Mucosa of stomach (tissue), 1 donor: ENCODE measurements around the gene TLR8.
A peak's percentile ranks its signal among the peaks of the same experiment; 100 is the strongest.
"Not testable (repeated sequence)": the region's sequence is repeated elsewhere in the genome, so short reads cannot be mapped to it uniquely, and the experiment has no call there.

Experiments used
- H3K27me3 ChIP-seq: one replicate; pipeline ENCODE4 v1.7.0; 2013; ENCODE audit warnings: mild to moderate bottlenecking, low read length; ENCODE audit not compliant: control insufficient read depth, insufficient read depth
- H3K36me3 ChIP-seq: one replicate; pipeline ENCODE4 v1.7.0; 2013; ENCODE audit warnings: low read length; ENCODE audit not compliant: control insufficient read depth, insufficient read depth
- H3K4me1 ChIP-seq: one replicate; pipeline ENCODE4 v1.7.0; 2013; ENCODE audit warnings: mild to moderate bottlenecking, low read length; ENCODE audit not compliant: control insufficient read depth, insufficient read depth
- H3K4me3 ChIP-seq: one replicate; pipeline ENCODE4 v1.7.0; 2013; ENCODE audit warnings: low read length
- H3K9ac ChIP-seq: one replicate; pipeline ENCODE4 v1.7.0; 2013; ENCODE audit warnings: mild to moderate bottlenecking, low read length, moderate library complexity
- H3K9me3 ChIP-seq: one replicate; pipeline ENCODE4 v1.7.0; 2013; ENCODE audit warnings: mild to moderate bottlenecking, low read length, moderate library complexity; ENCODE audit not compliant: control insufficient read depth
- donor health status: Pancreatic carcinoma.

TLR8 gene

GRCh38 chrX:12961196-12961718, 54.8 kb downstream of the TLR8 start:
- Histone ChIP-seq H3K27me3 (no peaks in the 10 kb centered on the region), H3K4me1 (peaks cover 10% of the 10 kb centered on the region), H3K9me3 (no peaks in the 10 kb centered on the region), H3K4me3 (no peak overlapping the region), H3K9ac (no peak overlapping the region), H3K36me3 (no peaks in the 10 kb centered on the region)

GRCh38 chrX:12962041-12962504, 55.7 kb downstream of the TLR8 start:
- Histone ChIP-seq H3K4me3 (no peak overlapping the region), H3K4me1 (peaks cover 3% of the 10 kb centered on the region), H3K9me3 (no peaks in the 10 kb centered on the region), H3K36me3 (no peaks in the 10 kb centered on the region), H3K27me3 (no peaks in the 10 kb centered on the region), H3K9ac (no peak overlapping the region)

GRCh38 chrX:12963210-12963850, 56.9 kb downstream of the TLR8 start:
- H3K36me3 ChIP-seq, H3K4me3 ChIP-seq: not testable (repeated sequence)

GRCh38 chrX:12965131-12965940, 58.9 kb downstream of the TLR8 start:
- H3K4me3 ChIP-seq, result no peak overlapping the region
- H3K4me1 ChIP-seq, result no peaks in the 10 kb centered on the region
- H3K9me3 ChIP-seq, result no peaks in the 10 kb centered on the region
- H3K27me3 ChIP-seq, result no peaks in the 10 kb centered on the region
- H3K36me3 ChIP-seq, result no peaks in the 10 kb centered on the region
- no peak overlapping the region for H3K9ac ChIP-seq

More at GRCh38 chrX:12963210-12963850, 56.9 kb downstream of the TLR8 start:
- not testable (repeated sequence) for H3K27me3 ChIP-seq, H3K4me1 ChIP-seq, H3K9ac ChIP-seq, H3K9me3 ChIP-seq

- no peaks in the 10 kb centered on the region for H3K27me3 ChIP-seq
- H3K9me3 ChIP-seq, result no peaks in the 10 kb centered on the region
- H3K36me3 ChIP-seq, result no peaks in the 10 kb centered on the region
- H3K4me1 ChIP-seq, result peaks cover 6% of the 10 kb centered on the region
- H3K9ac ChIP-seq, result no peak overlapping the region
- no peak overlapping the region for H3K4me3 ChIP-seq
Measured at GRCh38 chrX:12966151-12966550, 59.7 kb downstream of the TLR8 start.

- Histone ChIP-seq H3K4me3 (no peak overlapping the region), H3K27me3 (no peaks in the 10 kb centered on the region), H3K9me3 (no peaks in the 10 kb centered on the region), H3K4me1 (peaks cover 18% of the 10 kb centered on the region), H3K36me3 (no peaks in the 10 kb centered on the region), H3K9ac (no peak overlapping the region)
Measured at GRCh38 chrX:12967711-12968465, 61.5 kb downstream of the TLR8 start.

- Histone ChIP-seq H3K4me3 (no peak overlapping the region), H3K9ac (peak overlapping the region; percentile 90)
Measured at GRCh38 chrX:12970691-12971202, 64.3 kb downstream of the TLR8 start.

GRCh38 chrX:12971282-12972003, 65.0 kb downstream of the TLR8 start:
- Histone ChIP-seq H3K36me3 (peaks cover 9% of the 10 kb centered on the region), H3K9ac (peak overlapping the region; percentile 90), H3K4me3 (peak overlapping the region; percentile 25)

More at GRCh38 chrX:12970691-12971202, 64.3 kb downstream of the TLR8 start:
- H3K4me1 ChIP-seq, result peaks cover 18% of the 10 kb centered on the region
- peaks cover 7% of the 10 kb centered on the region for H3K36me3 ChIP-seq
- no peaks in the 10 kb centered on the region for H3K9me3 ChIP-seq
- H3K27me3 ChIP-seq, result no peaks in the 10 kb centered on the region

GRCh38 chrX:12972243-12972642, 65.8 kb downstream of the TLR8 start:
- no peaks in the 10 kb centered on the region for H3K9me3 ChIP-seq
- H3K4me1 ChIP-seq, result peaks cover 18% of the 10 kb centered on the region
- H3K9ac ChIP-seq, result peak overlapping the region; percentile 90
- peak overlapping the region; percentile 25 for H3K4me3 ChIP-seq
- peaks cover 9% of the 10 kb centered on the region for H3K36me3 ChIP-seq
- H3K27me3 ChIP-seq, result no peaks in the 10 kb centered on the region

More at GRCh38 chrX:12971282-12972003, 65.0 kb downstream of the TLR8 start:
- H3K4me1 ChIP-seq, result peaks cover 18% of the 10 kb centered on the region
- H3K27me3 ChIP-seq, result no peaks in the 10 kb centered on the region
- H3K9me3 ChIP-seq, result no peaks in the 10 kb centered on the region
